Upper lobe of left lung (tissue), 4 donors: ENCODE data around the gene RCCD1.

Experiments
- EP300 ChIP-seq, 4 donors: sonication (generic); formaldehyde crosslinking; IDR thresholded peaks; one replicate each; pipeline ENCODE4 v1.5.1; 2017; ENCODE audit warnings: antibody characterized with exemption in 4 of 4, control low read depth in 2 of 4
- POLR2A ChIP-seq, 4 donors: fragments of 450-650 bp; IDR thresholded peaks; one replicate each; pipeline ENCODE4 v1.5.1; 2016 to 2017; ENCODE audit warnings: antibody characterized with exemption in 4 of 4, mild to moderate bottlenecking in 2 of 4
- POLR2AphosphoS5 ChIP-seq, 2 donors: sonication (generic); formaldehyde crosslinking; IDR thresholded peaks; one replicate each; pipeline ENCODE4 v1.5.1; 2017; ENCODE audit warnings: antibody characterized with exemption in 2 of 2

GRCh38 chr15:90957791-90958190 lies 3.1 kb downstream of the RCCD1 start:
- TF ChIP-seq POLR2AphosphoS5 (IDR thresholded peaks at IDR 0.05) (no peak), EP300 (IDR thresholded peaks at IDR 0.05) (no peak), POLR2A (IDR thresholded peaks at IDR 0.05) (no peak)
